HG02840 (cell line): ENCODE data around the gene SEC14L3.

Source experiments
- ATAC-seq: cut with Tn5 transposase; IDR thresholded peaks from one replicate; pipeline ENCODE4 v1.9.1; 2021; ENCODE audit warnings: mild to moderate bottlenecking, moderate library complexity, moderate number of reproducible peaks; ENCODE audit not compliant: unreplicated experiment, low FRiP score

The SEC14L3 gene

DNA sequence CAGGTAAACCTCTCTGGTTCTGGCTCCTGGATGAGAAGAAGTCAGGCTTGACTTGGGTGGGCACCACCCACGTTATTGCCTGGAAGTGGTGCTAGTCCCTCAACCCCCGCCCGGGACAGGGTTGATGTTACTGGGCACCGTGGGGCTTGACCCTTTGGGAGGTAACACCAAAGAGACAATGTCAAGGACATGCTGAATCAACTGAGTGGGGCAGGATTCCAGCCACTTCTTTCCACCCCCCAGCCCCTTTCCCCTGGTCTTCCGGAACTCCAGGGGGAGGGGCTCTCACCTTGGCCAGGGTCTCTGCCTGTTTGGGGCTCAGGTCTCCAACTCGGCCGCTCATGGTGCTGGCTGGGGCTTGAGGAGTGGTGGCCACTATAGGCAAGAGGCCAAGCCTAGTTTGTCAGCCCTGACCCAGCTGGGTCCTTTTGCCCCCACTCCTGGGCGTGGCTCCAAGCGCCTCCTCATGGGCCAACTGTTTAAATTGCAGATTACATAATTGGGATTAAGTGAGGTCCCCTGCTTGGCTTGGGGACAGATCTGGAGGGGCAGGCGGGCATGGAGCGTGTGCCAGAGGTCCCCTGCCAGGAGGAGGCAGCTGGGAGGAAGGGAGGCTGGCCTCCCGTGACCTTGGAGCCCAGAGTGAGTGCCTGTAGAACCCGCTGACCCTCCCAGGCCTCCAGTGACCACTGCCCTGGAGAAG lies at the start of gene SEC14L3:
Gene SEC14L3 (minus strand): TSS at position 402 of the 703 bp plus-strand sequence. CDS start 59 bp downstream, at position 343.
- no peak for ATAC-seq

DNA sequence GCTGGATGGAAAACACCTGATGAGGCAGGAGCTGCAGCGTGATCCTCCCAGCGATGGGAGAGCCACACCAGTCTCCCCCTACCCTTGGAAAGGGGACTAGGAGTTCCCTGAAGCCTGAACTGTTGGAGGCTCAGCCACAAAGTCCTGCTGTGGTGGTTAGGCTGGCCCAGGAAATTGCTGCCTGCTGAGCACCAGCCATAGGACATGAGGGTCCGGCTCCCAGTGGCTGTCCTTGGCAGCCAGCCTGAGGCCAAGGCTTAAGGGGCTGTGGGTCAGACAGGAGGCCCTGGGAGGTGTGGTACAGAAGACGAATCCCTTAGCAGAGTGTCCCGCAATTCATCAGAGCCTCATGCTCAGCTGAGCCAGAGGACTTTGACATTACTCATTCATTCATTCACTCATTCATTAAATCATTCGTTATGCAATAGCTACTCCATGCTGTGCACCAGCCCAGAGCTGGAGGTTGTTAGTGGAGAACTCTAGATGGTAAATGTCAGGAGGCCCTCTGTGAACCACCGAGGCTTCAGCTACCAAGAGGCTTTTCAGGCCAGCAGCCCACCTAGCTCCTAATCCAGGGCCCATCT lies 48.1 kb upstream of the SEC14L3 start:
- ATAC-seq = no peak

DNA sequence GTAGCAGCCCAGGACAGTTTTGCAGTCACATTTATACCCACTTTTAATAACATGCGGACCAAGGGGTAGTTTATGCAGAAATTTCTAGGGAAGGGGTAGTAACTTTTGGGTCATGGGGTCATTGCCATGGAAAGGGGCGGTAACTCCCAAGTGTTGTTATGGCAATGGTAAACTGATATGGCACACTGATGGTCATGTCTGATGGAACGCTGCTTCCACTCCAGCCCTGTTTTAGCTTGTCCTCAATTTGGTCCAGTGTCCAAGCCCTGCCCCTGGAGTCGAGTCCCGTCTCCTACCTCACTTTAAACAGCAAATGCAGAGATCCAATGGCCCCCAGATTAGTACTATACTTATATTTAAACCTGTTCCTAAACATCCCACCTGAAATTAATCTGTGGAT lies 44.9 kb upstream of the SEC14L3 start:
- ATAC-seq = no peak

DNA sequence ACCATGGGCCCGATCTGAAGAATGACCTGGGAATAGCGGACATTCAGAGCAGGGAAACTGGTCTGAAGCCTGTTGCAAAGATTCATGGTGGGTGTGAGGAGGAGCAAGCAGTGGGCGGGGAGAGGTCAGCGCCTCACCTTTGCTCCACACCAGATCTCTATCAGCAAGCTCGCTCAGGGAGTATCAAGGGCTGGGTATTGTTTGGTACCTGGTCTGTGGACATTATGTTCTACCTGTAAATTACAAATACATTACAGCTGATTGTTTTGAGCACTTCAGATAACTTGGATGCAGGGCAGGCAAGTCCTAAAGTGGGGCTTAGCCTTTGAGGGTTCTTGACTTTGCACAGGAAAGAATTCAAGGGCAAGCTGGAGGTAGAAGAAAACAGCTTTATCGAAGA lies 44.5 kb upstream of the SEC14L3 start:
- no peak for ATAC-seq

DNA sequence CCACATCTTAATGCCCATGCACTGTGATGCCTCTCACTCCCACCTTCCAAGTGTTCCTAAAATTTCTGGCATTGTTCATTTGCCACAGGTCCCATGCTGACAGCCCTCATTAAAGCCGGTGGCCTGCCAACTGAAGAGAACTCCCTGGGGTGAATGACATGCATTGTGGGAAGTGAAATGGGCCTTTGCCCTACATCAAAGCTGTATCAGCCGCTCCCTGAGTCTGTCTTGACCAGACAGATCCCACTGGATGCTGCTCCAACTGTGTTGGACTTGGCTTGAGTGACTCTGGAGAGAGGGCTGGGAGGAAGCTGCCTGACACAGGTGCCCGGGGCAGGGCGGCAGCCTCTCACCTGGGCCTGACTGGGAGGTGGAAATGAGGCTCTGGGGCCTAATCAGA lies 42.4 kb upstream of the SEC14L3 start:
- no peak for ATAC-seq

DNA sequence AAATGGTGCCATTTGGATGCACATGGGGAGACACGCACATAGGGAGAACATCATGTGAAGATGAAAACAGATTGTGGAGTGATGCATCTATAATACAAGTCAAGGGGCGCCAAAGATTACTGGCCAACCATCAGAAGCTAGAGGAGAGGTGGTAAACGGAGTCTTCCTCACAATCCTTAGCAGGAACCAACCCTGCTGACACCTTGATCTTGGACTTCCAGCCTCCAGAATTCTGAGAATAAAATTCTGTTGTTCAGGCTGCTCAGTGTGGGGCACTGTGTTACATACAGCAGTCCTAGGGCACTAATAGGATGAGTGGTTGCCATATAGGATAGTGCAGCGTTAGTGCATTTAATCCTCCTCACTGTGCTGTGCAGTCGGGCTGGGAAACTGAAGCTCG lies 41.6 kb upstream of the SEC14L3 start:
- no peak for ATAC-seq

DNA sequence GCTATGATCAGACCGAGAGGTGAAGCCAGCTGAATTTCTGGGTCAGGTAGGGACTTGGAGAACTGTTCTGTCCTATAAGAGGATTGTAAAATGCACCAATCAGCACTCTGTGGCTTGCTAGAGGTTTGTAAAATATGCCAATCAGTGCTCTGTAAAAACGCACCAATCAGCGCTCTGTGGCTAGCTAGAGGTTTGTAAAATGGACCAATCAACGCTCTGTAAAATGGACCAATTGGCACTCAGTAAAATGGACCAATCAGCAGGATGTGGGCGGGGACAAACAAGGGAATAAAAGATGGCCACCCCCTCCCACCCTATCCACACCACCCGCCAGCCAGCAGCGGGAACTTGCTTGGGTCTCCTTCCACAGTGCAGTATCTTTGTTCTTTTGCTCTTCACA lies 40.1 kb upstream of the SEC14L3 start:
- no peak for ATAC-seq

DNA sequence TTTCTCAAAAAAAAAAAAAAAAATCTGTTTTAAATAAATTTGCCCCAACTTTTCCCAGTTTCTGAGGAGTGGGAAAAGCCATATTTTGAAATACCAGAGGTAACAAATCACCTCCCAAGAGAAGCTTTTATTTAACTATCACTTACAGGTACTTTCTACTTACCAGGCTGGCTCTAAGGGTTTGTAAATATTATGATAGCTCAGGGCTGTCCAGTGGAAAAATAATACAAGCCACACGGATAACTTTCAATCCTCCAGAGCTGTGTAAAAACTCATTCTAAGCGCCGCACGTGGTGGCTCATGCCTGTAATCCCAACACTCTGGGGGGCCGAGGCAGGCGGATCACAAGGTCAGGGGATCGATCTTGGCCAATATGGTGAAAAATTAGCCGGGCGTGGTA lies 39.3 kb upstream of the SEC14L3 start:
- ATAC-seq = no peak

DNA sequence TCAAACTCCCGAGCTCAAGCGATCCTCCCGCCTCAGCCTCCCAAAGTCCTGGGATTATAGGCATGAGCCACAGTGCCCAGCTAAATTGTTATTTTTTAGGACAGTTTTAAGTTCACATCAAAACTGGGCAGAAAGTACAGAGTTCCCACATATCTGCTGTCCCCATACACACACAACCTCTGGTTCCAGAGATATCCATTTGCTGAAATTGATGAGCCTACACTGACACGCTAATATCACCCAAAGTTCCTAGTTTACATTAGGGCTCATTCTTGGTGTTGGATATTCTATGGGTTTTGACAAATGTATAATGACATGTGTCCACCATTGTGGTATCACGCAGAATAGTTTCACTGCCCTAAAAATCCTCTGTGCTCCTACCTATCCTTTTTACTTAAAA lies 36.4 kb upstream of the SEC14L3 start:
- ATAC-seq = no peak

DNA sequence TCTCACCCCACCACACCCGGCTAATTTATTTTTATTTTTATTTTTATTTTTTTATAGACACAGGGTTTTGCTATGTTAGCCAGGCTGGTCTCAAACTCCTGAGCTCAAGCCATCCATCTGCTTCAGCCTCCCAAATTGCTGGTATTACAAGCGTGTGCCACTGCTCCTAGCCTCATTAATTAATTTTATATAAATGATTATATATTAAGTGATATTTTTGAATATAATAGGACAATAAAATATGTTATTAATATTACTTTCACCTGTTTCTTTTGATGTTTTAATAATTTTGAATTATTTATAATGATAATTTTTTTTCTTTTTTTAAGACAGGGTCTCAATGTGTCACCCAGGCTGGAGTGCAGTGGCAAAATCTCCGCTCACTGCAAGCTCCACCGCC lies 35.9 kb upstream of the SEC14L3 start:
- ATAC-seq = no peak

DNA sequence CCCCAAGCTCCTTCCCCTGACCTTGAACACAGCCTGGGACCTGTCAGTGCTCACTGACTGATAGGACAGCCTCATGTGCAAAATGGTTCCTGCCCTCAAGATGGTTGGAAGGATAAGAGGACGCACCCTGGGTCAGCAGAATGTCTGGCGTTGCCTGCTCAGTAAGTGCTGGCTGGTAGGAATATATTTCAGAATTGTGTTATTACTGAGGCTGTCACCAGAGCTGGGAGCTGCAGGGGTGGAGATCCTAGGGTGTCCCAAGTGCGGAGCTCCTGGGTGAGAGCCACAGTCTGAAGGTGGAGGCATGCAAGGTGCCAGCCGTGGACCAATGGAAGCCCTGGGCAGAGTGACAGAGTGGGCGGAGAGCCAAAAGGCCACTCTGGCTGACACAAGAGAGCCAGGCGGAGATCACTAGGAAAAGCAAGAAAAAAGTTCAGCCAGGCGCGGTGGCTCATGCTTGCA lies 34.7 kb upstream of the SEC14L3 start:
- no peak for ATAC-seq

DNA sequence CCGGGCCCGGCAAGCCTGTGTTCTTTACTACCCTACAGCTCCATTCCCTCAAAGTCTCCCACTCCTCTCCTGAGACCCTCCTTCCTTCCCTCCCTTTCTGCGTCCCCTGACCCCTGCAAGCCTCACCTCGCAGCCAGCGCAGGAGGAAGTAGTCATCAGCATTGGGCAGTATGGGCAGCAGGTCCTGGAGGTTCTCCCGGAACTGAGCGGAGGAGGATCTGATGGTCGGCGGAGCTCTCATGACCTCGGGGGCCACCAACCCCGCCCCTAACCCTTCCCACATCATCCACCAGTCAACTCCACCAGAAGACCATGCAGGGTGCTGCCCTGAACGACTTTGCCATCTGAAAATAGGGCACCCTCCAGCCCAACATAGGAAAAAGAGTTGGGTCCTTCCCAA lies 31.7 kb upstream of the SEC14L3 start:
- no peak for ATAC-seq

DNA sequence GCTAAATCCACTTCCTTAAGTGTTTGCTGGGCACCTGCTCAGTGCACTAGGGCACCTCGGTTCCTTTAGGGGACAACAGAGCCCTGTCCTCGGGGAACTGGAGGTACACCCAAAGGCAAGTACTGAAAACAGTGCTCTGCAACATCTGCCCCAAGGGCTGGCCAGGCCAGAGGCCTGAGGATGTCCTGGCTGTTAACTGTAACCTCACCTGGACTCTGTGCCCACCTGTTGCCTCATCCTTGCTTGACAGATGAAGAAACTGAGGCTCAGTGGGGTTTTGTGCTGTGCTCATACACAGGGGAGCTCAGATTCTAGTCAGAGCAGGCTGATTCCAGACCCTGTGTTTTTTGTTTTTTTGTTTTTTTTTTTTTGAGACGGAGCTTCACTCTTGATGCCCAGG lies 31.1 kb upstream of the SEC14L3 start:
- ATAC-seq = no peak

DNA sequence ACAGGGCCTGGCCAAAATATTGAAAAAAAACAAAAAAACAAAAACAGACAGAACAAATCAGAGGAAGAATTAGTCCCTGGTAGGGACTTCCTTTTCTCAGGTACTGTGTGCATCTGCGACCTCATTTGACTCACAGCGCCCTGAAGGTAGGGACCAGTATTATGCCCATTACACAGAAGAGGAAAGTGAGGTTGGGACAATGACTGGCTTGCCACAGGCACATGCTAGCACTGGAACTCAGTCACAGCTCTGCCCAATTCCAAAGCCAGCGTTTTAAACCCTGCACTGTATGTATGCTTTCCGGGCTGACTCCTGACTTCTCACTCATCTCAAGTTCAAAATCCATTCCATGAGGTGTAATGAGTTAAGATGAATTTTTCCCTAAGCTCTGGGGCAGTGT lies 30.3 kb upstream of the SEC14L3 start:
- ATAC-seq = no peak

DNA sequence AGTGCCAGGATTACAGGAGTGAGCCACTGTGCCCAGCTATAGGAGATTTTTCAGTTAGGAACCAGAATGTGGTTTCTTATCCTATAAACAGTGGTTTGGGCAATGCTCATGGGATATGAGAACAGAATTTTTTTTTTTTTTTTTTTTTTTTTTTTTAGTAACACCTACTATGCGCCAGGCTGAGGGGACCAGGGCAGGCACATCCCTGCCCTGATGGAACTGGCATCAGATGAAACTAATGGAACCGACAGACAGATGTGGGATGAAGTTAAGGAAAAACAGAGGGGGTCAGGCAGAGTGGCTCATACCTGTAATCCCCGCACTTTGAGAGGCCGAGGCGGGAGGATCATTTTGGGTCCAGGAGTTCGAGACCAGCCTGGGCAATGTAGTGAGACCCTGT lies 28.8 kb upstream of the SEC14L3 start:
- no peak for ATAC-seq

DNA sequence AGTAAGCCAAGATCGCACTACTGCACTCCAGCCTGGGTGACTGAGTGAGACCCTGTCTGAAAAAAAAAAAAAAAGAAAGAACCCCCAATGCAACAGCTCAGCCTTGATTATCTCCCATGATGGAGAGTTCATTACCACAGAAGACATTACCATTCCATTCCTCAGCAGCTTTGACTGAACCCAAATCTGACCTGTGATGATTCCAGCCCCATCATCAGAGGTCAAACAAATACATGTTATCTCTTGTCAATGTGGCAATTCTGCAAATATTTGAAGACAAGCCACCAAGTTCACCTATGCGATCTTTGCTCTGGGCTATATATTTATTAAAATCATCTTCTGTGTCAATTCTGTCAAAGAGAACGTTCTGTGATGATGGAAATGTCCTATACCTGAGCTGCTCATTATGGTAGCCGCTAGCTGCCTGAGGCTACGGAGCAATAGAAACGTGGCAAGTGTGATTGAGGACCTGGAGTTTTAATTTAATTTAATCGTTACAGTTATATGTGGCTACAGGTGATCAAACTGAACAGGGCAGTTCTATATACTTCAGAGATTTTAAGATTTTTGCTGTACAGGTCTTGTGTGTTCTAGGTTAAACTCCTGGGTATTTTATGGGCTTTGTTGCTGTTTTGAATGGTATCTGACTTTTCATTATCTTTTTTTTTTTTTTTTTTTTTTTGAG lies 25.8 kb upstream of the SEC14L3 start:
- ATAC-seq = no peak

DNA sequence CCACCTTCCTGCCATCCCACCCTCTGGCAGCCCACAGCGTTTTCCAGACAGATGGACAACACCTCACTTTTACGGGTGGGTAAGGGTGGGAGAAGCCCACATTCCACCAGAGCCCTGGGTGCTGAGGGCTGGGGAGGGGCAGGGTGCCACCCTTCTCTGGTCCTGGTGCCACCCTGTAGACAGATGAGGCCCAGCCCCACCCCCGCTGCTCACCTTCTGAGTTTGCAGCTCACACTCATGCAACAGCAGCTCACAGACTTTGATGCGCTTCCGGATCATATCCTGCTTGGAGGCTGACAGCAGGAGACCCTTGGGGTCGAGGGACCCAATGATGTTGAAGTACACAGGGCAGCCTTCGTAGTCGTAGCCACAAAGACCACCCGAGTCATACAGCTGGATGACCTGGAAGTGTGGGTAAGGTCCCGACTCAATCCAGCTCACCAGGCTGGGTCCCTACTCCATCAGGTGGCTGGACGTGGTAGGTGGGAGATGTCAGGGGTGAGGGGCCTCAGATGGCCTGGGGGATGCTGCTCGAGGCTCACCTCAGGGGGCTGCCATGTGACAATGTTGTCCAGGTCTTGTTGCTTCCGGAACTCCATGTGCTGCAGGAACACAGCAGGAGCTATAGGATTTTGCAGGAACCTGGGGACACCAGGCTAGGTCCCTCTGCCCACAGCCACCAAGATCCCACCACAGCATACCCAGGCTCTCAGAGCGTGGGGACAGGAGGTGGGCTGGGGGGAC lies 23.4 kb upstream of the SEC14L3 start:
- no peak for ATAC-seq

DNA sequence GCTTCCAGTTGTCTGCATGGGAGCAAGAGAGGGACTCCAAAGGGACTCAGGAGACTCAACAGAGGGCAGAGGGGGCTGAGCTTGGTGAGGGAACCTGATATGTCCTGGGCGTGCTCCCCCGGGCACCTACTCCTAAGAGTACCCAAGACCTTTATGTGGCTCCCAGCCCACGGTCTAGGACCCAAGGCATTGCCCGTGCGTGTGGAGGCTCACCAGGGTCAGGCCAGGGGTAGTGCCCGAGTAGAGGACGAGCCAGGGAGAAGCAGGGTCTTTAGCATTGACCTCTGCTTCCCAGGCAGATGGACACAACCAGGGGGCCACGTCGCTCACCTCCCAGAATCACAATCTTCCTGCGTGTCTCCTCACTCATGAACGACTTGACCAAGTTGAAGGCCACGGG lies 20.3 kb upstream of the SEC14L3 start:
- ATAC-seq = no peak

DNA sequence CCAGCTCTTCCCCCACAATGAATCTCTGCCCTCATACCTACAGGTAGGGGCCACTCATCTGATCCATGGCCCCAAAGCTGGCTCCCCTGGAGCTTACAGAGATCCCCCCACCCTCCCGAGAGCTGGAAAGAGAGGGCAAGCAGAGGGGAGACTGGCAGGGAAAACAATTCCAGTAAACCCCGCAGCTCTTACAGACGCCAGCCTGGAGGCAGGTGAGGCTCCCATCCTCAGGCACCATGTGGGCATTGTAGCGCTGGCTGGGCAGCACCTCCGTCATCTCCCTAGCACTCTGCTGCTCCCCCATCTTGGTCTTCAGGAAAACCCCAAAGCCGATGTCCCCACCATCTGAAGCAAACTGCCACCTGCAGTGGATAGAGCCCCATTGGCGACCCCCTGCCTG lies 19.6 kb upstream of the SEC14L3 start:
- no peak for ATAC-seq

DNA sequence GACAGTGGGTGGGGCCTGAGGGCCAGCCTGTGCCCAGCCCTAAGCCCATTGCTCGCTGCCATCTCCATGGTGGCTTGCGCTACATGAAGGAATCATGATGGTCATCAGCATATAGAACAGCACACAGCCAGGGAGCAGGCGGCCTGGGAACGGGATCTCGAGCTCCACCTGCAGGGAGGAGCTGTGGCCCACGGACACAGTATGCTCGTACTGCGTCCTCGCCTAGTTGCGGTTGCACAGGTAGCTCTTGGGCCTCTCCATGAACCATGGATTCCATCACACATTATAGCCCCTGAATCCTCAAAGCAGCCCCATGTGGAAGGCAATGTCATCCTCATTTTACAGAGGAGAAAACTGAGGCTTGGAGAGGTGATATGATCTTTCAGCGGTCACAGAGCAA lies 18.6 kb upstream of the SEC14L3 start:
- no peak for ATAC-seq

DNA sequence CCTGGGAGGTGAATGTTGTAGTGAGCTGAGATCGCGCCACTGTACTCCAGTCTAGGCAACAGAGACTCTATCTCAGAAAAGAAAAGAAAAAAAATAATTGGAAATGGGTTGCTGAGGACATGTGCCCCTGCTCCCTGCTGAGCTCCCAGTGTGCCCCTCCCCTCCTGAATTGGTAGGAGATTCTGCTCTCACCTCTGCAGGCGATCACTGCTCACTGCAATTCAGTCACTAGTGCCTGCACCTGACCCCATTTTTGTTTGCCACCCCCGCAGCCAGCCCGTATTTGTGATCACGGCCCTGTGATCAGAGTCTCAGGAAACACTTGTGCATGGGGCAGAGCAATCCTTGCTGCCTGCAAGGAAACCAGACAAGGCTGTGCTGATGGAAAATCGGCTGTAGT lies 16.3 kb upstream of the SEC14L3 start:
- ATAC-seq = no peak
